Large intestine (tissue), 3 donors: ENCODE measurements around the gene TOMM7. TPM values are rescaled to one million over a fixed set of nuclear protein-coding genes. Genes with fewer than 3 reads are reported as not detected.
A peak's percentile ranks its signal among the peaks of the same experiment; 100 is the strongest.

ENCODE experiments used
- DNase-seq, 2 donors: peaks; one replicate each; pipeline versions ENCODE4 v3.0.0 to v3.0.0-alpha.2; 2013
- H3K27ac ChIP-seq: one replicate; pipeline ENCODE4 v1.5.1; 2013; ENCODE audit warnings: low read length
- H3K27me3 ChIP-seq: 2 replicates; pipeline ENCODE4 v1.6.1; 2013; ENCODE audit warnings: low read length; ENCODE audit not compliant: control insufficient read depth, insufficient read depth
- H3K36me3 ChIP-seq: 2 replicates; pipeline ENCODE4 v1.6.1; 2013; ENCODE audit warnings: low read length; ENCODE audit not compliant: control insufficient read depth, insufficient read depth
- H3K4me1 ChIP-seq: one replicate; pipeline ENCODE4 v1.6.1; 2013; ENCODE audit warnings: low read length; ENCODE audit not compliant: control insufficient read depth, insufficient read depth
- H3K4me3 ChIP-seq: one replicate; pipeline ENCODE4 v1.5.1; 2013; ENCODE audit warnings: low read length
- H3K9me3 ChIP-seq: one replicate; pipeline ENCODE4 v1.6.1; 2013; ENCODE audit warnings: mild to moderate bottlenecking, low read depth, low read length, moderate library complexity; ENCODE audit not compliant: control insufficient read depth
- WGBS: methylation state at CpG from one replicate; pipeline ENCODE4 v1.1.5; 2013; ENCODE audit warnings: low lambda C conversion rate; ENCODE audit not compliant: insufficient coverage; 5-methylcytosine and 5-hydroxymethylcytosine counted together
- polyA plus RNA-seq: library from polyadenylated mRNA; unstranded; fragments of 120-200 nt; gene quantifications from one replicate; pipeline ENCODE4 v1.2.1, GENCODE V29; 2013

Gene TOMM7
- polyA plus RNA-seq, 1 donor: 536 TPM

GRCh38 chr7:22864301-22864700 lies 41.7 kb upstream of the TOMM7 start:
- H3K4me1 ChIP-seq: peaks cover 10% of the 10 kb centered on the region
- DNase-seq: no peak

DNA sequence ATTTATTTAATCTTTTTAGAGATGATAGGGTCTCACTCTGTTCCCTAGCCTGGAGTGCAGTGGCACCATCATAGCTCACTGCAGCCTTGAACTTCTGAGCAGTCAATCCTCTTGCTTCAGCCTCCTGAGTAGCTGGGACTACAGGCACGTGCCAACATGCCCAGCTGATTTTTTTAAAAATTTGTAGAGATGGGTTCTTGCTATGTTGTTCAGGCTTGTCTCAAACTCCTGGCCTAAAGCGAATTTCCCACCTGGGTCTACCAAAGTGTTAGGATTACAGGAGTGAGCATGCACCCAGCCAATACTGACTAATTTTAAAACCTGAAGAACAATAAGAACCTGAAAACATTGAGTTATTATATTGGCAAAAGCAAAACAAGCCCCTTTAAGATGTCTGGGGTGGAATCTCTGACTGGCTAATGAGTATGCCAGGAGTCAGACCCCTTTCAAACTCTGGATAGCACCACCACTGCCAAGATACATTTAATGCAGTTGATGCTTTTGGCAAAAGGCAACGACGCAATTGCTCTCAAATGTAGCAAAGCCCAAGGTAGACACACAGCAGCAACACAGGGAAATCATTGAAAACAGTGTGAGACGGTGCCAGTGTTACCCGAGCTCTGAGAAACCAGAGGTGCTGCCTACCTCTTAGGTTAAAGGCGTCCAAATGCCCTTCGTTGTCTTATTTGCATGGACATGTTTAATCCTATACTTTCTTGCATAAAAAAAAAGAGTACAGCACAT lies 40.7 kb upstream of the TOMM7 start:
- 100% methylated on average over 1 of the region's 8 CpGs for WGBS
- DNase-seq: no peak

More at GRCh38 chr7:22864301-22864700, 41.7 kb upstream of the TOMM7 start:
- WGBS: no CpG with 5 or more reads among the region's 1 CpG
- H3K27me3 ChIP-seq: no peaks in the 10 kb centered on the region
- no peaks in the 10 kb centered on the region for H3K36me3 ChIP-seq
- H3K27ac ChIP-seq: no peak overlapping the region
- H3K4me3 ChIP-seq: no peak overlapping the region
- H3K9me3 ChIP-seq: no peaks in the 10 kb centered on the region

GRCh38 chr7:22861576-22861975 lies 38.9 kb upstream of the TOMM7 start:
- Histone ChIP-seq H3K27ac (no peak overlapping the region), H3K4me1 (peaks cover 10% of the 10 kb centered on the region), H3K4me3 (no peak overlapping the region), H3K27me3 (no peaks in the 10 kb centered on the region), H3K36me3 (peaks cover 6% of the 10 kb centered on the region), H3K9me3 (no peaks in the 10 kb centered on the region)
- no peak for DNase-seq
- no CpG with 5 or more reads among the region's 2 CpGs for WGBS

More for the DNA sequence above, 40.7 kb upstream of the TOMM7 start:
- H3K27me3 ChIP-seq: no peaks in the 10 kb centered on the region
- H3K27ac ChIP-seq: no peak overlapping the region
- H3K4me1 ChIP-seq: peaks cover 10% of the 10 kb centered on the region
- H3K36me3 ChIP-seq: peaks cover 6% of the 10 kb centered on the region
- H3K9me3 ChIP-seq: no peaks in the 10 kb centered on the region
- no peak overlapping the region for H3K4me3 ChIP-seq

DNA sequence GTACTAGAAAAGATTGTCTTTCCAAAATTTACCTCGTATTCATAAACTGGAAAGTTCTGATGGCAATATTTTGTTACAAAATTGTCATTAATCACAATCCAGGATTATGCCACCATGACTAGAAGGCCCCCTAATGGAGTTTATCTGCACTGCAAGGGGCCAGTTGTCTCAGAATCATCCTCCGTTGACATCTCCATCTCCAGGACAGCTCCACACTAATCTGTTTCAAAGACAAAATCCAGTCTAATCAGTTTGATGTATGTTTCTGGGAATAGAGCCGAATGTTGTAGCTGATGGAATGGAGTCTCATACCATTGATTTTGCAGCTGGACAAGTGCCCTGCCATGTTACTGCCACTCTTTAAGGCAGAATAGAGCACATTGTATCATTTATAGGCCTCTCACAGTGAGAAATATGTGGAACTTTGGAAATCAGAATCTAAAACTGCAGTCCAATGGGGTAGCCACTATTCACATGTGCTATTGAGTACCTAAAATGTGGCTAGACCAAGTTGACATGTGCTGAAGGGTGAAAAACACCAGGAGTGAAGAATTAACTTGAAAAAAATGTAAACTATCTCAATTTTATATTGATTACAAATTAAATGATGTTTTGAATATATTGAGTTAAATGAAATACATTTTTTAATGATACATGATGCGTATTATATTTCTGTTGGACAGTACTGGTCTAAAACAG lies 38.3 kb upstream of the TOMM7 start:
- Histone ChIP-seq H3K4me1 (peaks cover 10% of the 10 kb centered on the region), H3K27me3 (no peaks in the 10 kb centered on the region), H3K27ac (no peak overlapping the region), H3K9me3 (no peaks in the 10 kb centered on the region), H3K4me3 (no peak overlapping the region), H3K36me3 (peaks cover 6% of the 10 kb centered on the region)
- no peak for DNase-seq
- WGBS: no CpG with 5 or more reads among the region's 4 CpGs

- DNase-seq: no peak
- Histone ChIP-seq H3K9me3 (no peaks in the 10 kb centered on the region), H3K4me3 (no peak overlapping the region), H3K36me3 (peaks cover 6% of the 10 kb centered on the region), H3K4me1 (peaks cover 5% of the 10 kb centered on the region), H3K27me3 (no peaks in the 10 kb centered on the region), H3K27ac (no peak overlapping the region)
- 100% methylated on average over 1 of the region's 2 CpGs for WGBS
These were observed 37.7 kb upstream of the TOMM7 start for GRCh38 chr7:22860337-22860736.

- WGBS: 92% methylated on average over 2 of the region's 4 CpGs
- Histone ChIP-seq H3K4me1 (no peaks in the 10 kb centered on the region), H3K27me3 (no peaks in the 10 kb centered on the region), H3K27ac (no peak overlapping the region), H3K4me3 (no peak overlapping the region), H3K9me3 (no peaks in the 10 kb centered on the region), H3K36me3 (peaks cover 6% of the 10 kb centered on the region)
- DNase-seq: no peak
These were observed 37.1 kb upstream of the TOMM7 start for GRCh38 chr7:22859641-22860290.

- Histone ChIP-seq H3K36me3 (peaks cover 6% of the 10 kb centered on the region), H3K27ac (no peak overlapping the region)
- no CpG with 5 or more reads among the region's 10 CpGs for WGBS
These were observed 36.3 kb upstream of the TOMM7 start for GRCh38 chr7:22858640-22859561.

DNA sequence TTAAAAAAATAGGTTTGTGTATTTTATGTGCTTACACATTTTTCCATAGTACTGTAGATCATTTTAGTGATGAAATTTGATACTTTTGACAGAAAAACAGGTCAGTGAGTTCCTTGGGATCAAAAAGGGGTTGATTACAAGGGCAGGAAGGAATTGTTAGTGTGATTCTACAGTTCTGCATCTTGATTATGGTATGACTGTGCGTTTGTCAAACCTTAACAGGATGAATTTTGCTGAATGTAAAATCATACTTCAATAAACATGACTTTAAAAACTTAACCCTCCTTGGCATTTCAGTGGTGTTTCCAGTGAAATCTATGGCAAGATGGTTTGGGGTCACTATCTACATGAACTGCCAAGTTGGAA lies 35.6 kb upstream of the TOMM7 start:
- Histone ChIP-seq H3K9me3 (no peaks in the 10 kb centered on the region), H3K27me3 (no peaks in the 10 kb centered on the region), H3K4me1 (no peaks in the 10 kb centered on the region), H3K36me3 (peaks cover 6% of the 10 kb centered on the region), H3K4me3 (no peak overlapping the region), H3K27ac (no peak overlapping the region)
- no peak for DNase-seq
- WGBS: 100% methylated on average over 1 of the region's 1 CpG

More at GRCh38 chr7:22858640-22859561, 36.3 kb upstream of the TOMM7 start:
- DNase-seq: no peak
- H3K9me3 ChIP-seq: no peaks in the 10 kb centered on the region
- H3K27me3 ChIP-seq: no peaks in the 10 kb centered on the region
- no peaks in the 10 kb centered on the region for H3K4me1 ChIP-seq
- H3K4me3 ChIP-seq: no peak overlapping the region

DNA sequence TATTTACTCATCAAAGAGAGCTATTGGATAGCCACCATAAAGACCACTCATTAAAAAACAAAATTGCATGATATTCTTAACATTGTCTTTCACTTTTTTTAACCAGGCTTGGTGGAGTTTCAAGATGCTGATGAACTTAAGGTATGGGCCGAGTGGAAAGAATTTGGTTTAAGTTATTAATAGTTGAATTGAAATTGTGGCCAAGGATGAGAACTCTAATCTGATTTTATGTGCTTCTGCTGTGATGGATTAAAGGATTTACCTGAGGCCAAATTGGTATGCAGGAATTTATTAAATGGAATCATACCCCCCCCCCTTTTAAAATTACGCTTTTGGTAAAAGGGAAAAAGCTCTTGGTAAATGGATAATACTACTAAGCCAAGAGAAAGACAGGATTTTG lies 33.8 kb upstream of the TOMM7 start:
- Histone ChIP-seq H3K9me3 (no peaks in the 10 kb centered on the region), H3K4me3 (no peak overlapping the region), H3K36me3 (peaks cover 6% of the 10 kb centered on the region), H3K27ac (no peak overlapping the region), H3K4me1 (no peaks in the 10 kb centered on the region), H3K27me3 (no peaks in the 10 kb centered on the region)
- 83% methylated on average over 1 of the region's 2 CpGs for WGBS
- no peak for DNase-seq

GRCh38 chr7:22855049-22855392 lies 32.4 kb upstream of the TOMM7 start:
- H3K9me3 ChIP-seq: no peaks in the 10 kb centered on the region
- H3K4me1 ChIP-seq: no peaks in the 10 kb centered on the region
- no CpG with 5 or more reads among the region's 9 CpGs for WGBS
- peaks cover 6% of the 10 kb centered on the region for H3K36me3 ChIP-seq
- H3K4me3 ChIP-seq: peak overlapping the region; percentile 64
- no peaks in the 10 kb centered on the region for H3K27me3 ChIP-seq
- no peak for DNase-seq
- H3K27ac ChIP-seq: peak overlapping the region; percentile 39
